HG03280 (cell line): Measurements from ENCODE around the gene SLC25A25.
"Not testable (repeated sequence)": the region's sequence is repeated elsewhere in the genome, so short reads cannot be mapped to it uniquely, and the experiment has no call there.

Experiments
- ATAC-seq: cut with Tn5 transposase; IDR thresholded peaks from one replicate; pipeline ENCODE4 v1.9.1; 2021; ENCODE audit warnings: mild to moderate bottlenecking, moderate library complexity; ENCODE audit not compliant: unreplicated experiment

Gene SLC25A25

GRCh38 chr9:128051932-128052709, 15.9 kb upstream of the SLC25A25 start:
- no peak for ATAC-seq

- ATAC-seq: no peak
These were observed 14.5 kb upstream of the SLC25A25 start for GRCh38 chr9:128053560-128053959.

- ATAC-seq: no peak
These were observed 13.9 kb upstream of the SLC25A25 start for GRCh38 chr9:128054087-128054486.

- ATAC-seq: no peak
These were observed 12.5 kb upstream of the SLC25A25 start for GRCh38 chr9:128055344-128056040.

DNA sequence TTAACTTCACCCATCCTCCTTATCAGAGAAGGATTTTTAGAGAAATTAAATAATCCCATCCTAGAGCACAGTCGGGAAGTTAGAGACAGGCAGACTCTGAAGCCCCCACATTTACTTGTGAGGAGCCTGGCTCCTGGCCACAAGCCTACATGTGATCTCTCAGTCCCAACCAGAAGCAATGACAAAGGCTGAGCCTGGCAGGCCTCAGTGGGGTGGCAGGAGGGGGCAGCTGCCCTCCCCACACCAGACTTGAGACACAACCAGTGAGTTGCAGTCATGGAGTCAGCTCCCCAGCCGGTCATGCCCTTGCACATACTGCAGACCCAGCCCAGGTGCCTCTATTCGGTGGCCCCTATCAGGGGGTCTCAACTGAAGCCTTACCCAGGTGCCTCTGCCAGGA, 11.9 kb upstream of the SLC25A25 start:
- no peak for ATAC-seq

DNA sequence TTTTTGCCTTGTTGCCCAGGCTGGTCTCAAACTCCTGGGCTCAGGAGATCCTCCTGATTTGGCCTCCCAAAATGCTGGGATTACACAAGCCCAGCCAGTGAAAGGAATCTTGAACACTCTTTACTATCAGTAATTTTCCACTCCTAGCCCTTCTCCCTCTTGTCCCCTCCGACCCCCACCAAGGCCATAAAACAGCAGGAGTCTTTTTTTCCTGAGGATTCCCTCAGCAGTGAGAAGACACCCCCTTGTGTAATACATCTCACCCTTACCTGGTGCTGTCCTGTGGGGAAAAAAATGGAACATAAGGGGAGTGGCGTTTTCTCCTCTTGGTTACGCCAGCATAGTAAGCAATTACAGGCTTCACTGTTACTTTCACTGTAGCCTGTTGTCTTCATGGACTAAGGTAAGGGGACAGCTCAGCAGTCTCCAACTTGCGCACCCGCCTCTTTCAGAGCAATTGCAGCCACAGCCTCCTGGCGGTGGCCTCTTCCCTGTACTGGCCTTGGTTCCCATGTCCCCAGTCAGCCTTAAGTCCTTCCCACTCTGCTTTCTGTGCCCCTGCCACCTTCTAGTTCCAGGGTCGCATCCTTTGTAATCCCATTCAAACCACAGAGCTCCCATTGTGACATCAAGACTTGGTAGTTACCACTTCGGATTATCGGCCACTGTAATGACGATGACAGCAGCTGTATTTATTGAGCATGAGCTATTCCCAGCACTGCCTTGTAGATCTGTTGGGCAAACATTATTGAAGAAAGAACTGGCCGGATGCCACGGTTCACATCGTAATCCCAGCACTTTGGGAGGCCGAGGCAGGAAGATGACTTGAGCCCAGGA, 10.9 kb upstream of the SLC25A25 start:
- ATAC-seq: no peak

DNA sequence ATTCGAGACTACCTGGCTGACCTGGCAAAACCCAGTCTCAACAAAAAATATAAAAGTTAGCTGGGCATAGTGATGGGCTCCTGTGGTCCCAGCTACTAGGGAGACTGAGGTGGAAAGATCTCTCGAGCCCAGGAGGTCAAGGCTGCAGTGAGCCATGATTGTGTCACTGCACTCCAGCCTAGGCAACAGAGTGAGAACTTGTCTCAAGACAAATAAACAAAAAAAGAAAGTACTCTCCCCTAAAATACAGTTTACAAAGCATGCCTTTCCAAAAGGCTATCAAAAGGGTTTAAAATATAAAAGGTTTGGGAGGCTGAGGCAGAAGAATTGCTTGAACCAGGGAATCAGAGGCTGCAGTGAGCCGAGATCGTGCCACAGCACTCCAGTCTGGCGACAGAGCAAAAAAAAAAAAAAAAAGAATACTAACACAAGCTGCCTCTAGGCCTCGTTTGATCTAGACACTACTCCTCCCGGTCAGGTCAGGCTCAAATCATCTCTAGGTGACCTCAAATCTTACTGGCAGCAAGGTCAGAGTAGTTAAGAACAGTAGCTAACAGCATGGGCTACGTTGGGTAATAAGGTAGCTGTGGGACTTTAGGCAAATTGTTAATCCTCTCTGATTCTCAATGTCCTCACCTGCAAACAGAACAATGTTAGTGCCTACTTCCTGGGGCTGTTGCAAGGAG, 10.2 kb upstream of the SLC25A25 start:
- no peak for ATAC-seq

- no peak for ATAC-seq
These were observed 8.6 kb upstream of the SLC25A25 start for GRCh38 chr9:128059365-128059983.

DNA sequence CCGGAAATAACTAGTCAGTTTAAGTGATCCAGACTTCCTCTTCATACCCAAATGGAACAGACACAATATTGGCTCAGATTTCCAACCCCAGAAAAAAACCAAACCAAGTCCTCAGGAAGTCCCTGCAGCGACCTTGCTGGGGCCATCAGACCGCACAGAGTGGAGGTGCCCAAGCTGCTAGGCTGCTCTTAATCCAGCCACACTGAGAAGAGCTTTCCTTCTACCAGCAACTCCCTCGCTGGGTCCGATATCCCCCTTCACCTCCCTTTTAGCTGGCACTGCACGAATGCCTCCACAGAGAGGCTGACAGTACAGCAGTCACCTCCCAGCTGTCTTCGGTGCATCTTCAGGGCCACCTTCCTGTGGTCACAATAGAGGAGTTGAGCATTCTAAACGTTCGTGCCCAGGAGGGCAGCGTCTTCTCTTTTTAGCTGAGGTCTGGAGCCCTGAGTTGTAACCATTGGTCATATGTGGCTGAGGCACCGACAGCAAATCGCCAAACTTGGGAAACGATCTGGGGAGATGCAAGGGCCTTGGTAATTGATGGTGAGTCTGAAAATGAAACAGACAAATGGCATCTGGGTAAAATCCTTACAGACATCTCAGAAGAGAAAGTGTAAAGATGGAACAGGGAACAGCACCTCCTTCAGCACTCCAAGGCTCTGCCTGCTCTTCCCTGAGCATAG, 6.6 kb upstream of the SLC25A25 start:
- ATAC-seq: no peak

- ATAC-seq: no peak
These were observed 5.8 kb upstream of the SLC25A25 start for GRCh38 chr9:128062279-128062678.

- no peak for ATAC-seq
These were observed 4.9 kb upstream of the SLC25A25 start for GRCh38 chr9:128062846-128063831.

GRCh38 chr9:128065907-128066712, 1.9 kb upstream of the SLC25A25 start:
- no peak for ATAC-seq

GRCh38 chr9:128066713-128067644, 1.1 kb upstream of the SLC25A25 start, which contains the start of gene NAIF1:
Gene NAIF1, minus strand, starts transcription at chr9:128067320. Its CDS starts 219 bp downstream, at chr9:128067101.
- peak; percentile 56 for ATAC-seq

- ATAC-seq: peak; percentile 1
These were observed 564 bp downstream of the SLC25A25 start for GRCh38 chr9:128068386-128069205.

DNA sequence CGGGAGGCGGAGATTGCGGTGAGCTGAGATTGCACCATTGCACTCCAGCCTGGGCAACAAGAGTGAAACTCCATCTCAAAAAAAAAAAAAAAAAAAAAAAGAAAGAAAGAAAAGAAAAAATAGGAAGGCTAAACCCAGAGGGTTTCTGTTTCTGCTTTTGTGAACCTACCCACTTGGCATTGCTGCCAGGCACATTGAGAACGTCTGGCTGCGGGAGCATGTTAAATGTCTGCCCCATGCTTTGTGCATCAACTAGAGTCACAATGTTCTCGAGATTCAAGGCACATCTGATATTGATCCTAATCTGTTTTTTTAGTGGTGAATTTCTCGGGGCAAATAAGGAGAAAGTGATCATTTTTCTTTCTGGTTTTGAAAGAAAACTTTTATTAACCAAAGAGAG, 2.8 kb downstream of the SLC25A25 start:
- ATAC-seq: no peak

GRCh38 chr9:128071475-128071874, 3.4 kb downstream of the SLC25A25 start:
- ATAC-seq: not testable (repeated sequence)
